BJ (cell line): ENCODE results near the gene CDC42BPA. TPM values are rescaled to one million over a fixed set of nuclear protein-coding genes. Genes with fewer than 3 reads are reported as not detected.

Experiments used
- CTCF ChIA-PET: fragments of 350-600 bp; formaldehyde crosslinking; extraction: SDS; loops from one replicate; lab custom pipeline; 2021; ENCODE audit warnings: antibody characterized with exemption, inconsistent platforms; lab: Yijun Ruan, JAX
- POLR2A ChIA-PET: fragments of 300-600 bp; sonication (Branson Sonifier 250); formaldehyde crosslinking; extraction: SDS; loops from one replicate; lab custom pipeline; 2021; ENCODE audit warnings: antibody characterized with exemption; lab: Charles Lee
- DNase-seq: peaks from one replicate; pipeline ENCODE4 v3.0.0-alpha.2; 2011; ENCODE audit warnings: low read depth
- H3K27me3 ChIP-seq: 2 replicates; pipeline ENCODE4 v1.6.0; 2011; ENCODE audit warnings: low read length; ENCODE audit not compliant: control insufficient read depth, insufficient read depth
- H3K36me3 ChIP-seq: 2 replicates; pipeline ENCODE4 v1.5.1; 2011; ENCODE audit warnings: low read length; ENCODE audit not compliant: control insufficient read depth, insufficient read depth
- H3K4me3 ChIP-seq: 2 replicates; pipeline ENCODE4 v1.5.1; 2011; ENCODE audit warnings: low read depth, mild to moderate bottlenecking, control low read depth, low read length
- polyA plus RNA-seq: library from polyadenylated mRNA; depleted of rRNA; stranded (reverse); fragments of >200 nt; gene quantifications from 2 replicates; pipeline ENCODE4 v1.2.3, GENCODE V29; 2011
- TF ChIP-seq, protein P1 (sequence below): IDR thresholded peaks from 2 replicates; pipeline ENCODE4 v1.5.1; 2011; ENCODE audit warnings: low read depth, mild to moderate bottlenecking, control low read depth, inconsistent platforms, low read length, moderate library complexity; ENCODE audit not compliant: insufficient read depth

Gene CDC42BPA
- polyA plus RNA-seq, 1 experiment = 17.9 TPM

DNA sequence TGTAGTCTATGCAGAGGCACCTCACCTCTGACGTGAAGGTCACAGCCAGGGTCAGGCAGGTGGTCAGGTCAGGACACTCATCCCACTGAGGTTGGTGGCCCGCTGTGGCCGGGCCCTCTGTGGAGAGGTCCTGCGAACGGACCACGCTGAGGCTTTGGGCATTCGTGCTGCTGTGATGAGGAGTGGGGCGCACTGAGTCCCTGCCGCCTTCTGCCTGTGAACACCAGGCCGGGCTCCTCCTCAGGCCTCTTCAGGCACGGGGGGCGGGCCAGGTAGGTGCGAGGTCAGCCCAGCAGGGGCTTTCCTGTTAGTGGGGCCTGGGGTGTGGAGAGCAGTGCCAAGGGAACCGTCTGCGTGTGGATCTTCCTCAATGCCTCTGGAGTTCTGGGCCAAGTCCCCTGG, 339.2 kb downstream of the CDC42BPA start:
- Histone ChIP-seq H3K4me3 (no peak overlapping the region), H3K27me3 (no peaks in the 10 kb centered on the region)
- CTCF ChIA-PET = no interaction called here

DNA sequence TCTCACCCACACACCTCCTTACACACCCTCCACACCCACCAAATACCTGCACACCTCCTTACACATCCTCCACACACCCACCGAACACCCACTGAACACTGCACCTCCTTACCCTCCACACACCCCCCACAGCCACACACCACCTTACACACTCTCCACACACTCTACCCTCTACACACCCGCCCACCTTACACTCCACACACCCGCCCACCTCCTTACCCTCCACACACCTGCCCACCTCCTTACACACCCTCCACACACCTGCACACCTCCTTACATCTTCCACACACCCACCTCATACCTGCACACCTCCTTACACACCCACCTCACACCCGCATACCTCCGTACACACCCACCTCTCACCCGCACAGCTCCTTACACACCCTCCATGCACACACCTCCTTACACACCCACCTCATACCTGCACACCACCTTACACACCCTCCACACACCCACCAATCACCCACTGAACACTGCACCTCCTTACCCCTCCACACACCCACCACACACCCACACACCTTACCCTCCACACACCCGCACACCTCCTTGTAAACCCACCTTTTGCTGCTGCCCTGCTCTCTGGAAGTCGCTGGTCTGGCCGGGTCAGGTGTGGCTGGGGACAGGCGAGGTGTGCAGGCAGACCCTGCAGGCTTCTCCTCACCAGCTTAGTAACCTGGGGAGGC, 339.7 kb downstream of the CDC42BPA start:
- Histone ChIP-seq H3K27me3 (no peaks in the 10 kb centered on the region), H3K36me3 (peaks cover 1% of the 10 kb centered on the region; the same call in 1 of the 2 replicates), H3K4me3 (no peak overlapping the region)
- ChIA-PET POLR2A (interaction anchor here (0.6 kb wide), 1 partner anchor 22 kb away, joined by 4 read pairs; no protein-coding TSS in a partner anchor), CTCF (no interaction called here)
- no peak for DNase-seq
- TF ChIP-seq, protein P1, sequence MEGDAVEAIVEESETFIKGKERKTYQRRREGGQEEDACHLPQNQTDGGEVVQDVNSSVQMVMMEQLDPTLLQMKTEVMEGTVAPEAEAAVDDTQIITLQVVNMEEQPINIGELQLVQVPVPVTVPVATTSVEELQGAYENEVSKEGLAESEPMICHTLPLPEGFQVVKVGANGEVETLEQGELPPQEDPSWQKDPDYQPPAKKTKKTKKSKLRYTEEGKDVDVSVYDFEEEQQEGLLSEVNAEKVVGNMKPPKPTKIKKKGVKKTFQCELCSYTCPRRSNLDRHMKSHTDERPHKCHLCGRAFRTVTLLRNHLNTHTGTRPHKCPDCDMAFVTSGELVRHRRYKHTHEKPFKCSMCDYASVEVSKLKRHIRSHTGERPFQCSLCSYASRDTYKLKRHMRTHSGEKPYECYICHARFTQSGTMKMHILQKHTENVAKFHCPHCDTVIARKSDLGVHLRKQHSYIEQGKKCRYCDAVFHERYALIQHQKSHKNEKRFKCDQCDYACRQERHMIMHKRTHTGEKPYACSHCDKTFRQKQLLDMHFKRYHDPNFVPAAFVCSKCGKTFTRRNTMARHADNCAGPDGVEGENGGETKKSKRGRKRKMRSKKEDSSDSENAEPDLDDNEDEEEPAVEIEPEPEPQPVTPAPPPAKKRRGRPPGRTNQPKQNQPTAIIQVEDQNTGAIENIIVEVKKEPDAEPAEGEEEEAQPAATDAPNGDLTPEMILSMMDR = no peak

More for the DNA sequence above, 339.2 kb downstream of the CDC42BPA start:
- POLR2A ChIA-PET = interaction anchor here (0.6 kb wide), 1 partner anchor 22 kb away, joined by 4 read pairs; no protein-coding TSS in a partner anchor
- peaks cover 1% of the 10 kb centered on the region; the same call in 1 of the 2 replicates for H3K36me3 ChIP-seq
- DNase-seq = no peak
- TF ChIP-seq, protein P1 = no peak

DNA sequence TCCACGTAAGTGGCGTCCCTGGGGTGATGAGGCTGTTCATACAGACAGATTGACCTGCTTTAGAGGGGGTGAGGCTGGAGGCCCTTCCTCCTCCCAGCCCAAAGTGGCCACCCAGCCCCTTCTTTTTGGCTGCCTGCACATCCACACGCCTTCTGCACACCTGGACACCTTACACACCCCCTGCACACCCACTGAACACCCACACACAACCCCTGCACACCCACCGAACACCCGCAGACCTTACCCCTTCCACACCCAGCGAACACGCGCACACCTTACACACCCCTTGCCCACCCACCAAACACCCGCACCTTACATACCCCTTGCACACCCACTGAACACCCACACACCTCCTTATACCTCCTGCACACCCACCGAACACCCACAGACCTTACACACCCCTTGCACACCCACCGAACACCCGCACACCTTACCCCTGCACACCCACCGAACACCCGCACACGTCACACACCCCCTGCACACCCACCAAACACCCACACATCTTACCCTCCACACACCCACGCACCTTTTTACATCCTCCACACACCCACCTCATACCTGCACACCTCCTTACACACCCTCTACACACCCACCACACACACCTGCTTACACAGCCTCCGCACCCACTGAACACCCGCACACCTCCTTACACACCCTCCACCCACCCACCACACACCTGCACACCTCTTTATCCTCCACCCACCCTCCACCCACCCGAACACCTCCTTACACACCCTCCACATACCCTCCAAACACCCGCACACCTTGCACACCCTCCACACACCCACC, 340.5 kb downstream of the CDC42BPA start:
- H3K27me3 ChIP-seq = no peaks in the 10 kb centered on the region
- TF ChIP-seq, protein P1 = no peak
- peaks cover 1% of the 10 kb centered on the region; the same call in 1 of the 2 replicates for H3K36me3 ChIP-seq
- no peak for DNase-seq
- ChIA-PET CTCF (no interaction called here), POLR2A (no interaction called here)
- no peak overlapping the region for H3K4me3 ChIP-seq

DNA sequence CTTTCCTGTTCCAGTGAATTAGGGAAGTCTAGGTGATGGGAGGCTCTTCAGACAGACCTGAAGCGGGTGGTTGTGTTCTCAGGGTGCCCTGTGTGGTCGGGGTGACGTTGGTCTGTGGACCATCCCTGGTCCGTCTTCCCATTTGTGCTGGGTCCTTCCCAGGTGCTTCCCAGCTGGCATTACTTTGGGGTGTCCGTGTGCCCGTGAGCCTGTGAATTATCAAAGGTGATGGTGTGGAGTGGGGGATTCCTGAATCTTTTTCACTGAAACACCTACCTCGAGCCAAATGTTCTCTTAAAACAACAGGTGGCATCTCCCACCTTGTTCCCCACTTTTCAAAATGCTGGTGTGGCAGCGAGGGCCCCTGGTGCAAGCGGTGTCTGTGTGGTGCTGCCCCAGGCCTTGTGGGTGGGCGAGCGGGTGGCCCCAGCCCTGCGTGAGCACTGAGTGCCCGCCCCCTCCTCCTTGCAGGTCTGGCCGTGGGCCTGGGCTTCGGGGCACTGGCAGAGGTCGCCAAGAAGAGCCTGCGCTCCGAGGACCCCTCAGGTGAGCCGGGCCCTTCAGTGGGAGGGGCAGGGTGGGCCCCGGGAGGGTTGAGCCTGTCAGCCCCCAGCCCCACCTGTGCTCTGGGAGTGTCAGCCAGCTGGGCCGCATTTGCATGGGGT, 341.2 kb downstream of the CDC42BPA start:
- TF ChIP-seq, protein P1 = no peak
- Histone ChIP-seq H3K36me3 (peaks cover 1% of the 10 kb centered on the region; the same call in 1 of the 2 replicates), H3K4me3 (no peak overlapping the region), H3K27me3 (no peaks in the 10 kb centered on the region)
- POLR2A ChIA-PET = no interaction called here
- CTCF ChIA-PET = no interaction called here
- no peak for DNase-seq
